Ishikawa (cell line): Measurements from ENCODE around the gene SYNE1.

Experiments used
- CEBPB ChIP-seq: IDR thresholded peaks from 2 replicates; pipeline ENCODE4 v1.6.1; 2012
- CREB1 ChIP-seq: IDR thresholded peaks from 2 replicates; pipeline ENCODE4 v1.6.1; 2012; ENCODE audit warnings: low read depth
- EGR1 ChIP-seq: IDR thresholded peaks from 2 replicates; pipeline ENCODE4 v1.6.1; 2012
- EP300 ChIP-seq: IDR thresholded peaks from 2 replicates; pipeline ENCODE4 v1.6.1; 2012; ENCODE audit warnings: borderline replicate concordance
- FOXM1 ChIP-seq: IDR thresholded peaks from 2 replicates; pipeline ENCODE4 v1.6.1; 2012; ENCODE audit warnings: low read depth, borderline replicate concordance
- MAX ChIP-seq: IDR thresholded peaks from 2 replicates; pipeline ENCODE4 v1.6.1; 2012
- NFIC ChIP-seq: IDR thresholded peaks from 2 replicates; pipeline ENCODE4 v1.6.1; 2012
- RAD21 ChIP-seq: IDR thresholded peaks from 2 replicates; pipeline ENCODE4 v1.6.1; 2012; ENCODE audit warnings: low read depth
- REST ChIP-seq: IDR thresholded peaks from 2 replicates; pipeline ENCODE4 v1.6.1; 2012; ENCODE audit warnings: low read depth, mild to moderate bottlenecking
- TAF1 ChIP-seq: IDR thresholded peaks from 2 replicates; pipeline ENCODE4 v1.6.1; 2012; ENCODE audit warnings: low read depth, mild to moderate bottlenecking
- TEAD4 ChIP-seq: IDR thresholded peaks from 2 replicates; pipeline ENCODE4 v1.6.1; 2012
- USF1 ChIP-seq: IDR thresholded peaks from 2 replicates; pipeline ENCODE4 v1.6.1; 2012
- YY1 ChIP-seq: IDR thresholded peaks from 2 replicates; pipeline ENCODE4 v1.6.1; 2012; ENCODE audit warnings: low read depth
- ZBTB7A ChIP-seq: IDR thresholded peaks from 2 replicates; pipeline ENCODE4 v1.6.1; 2012; ENCODE audit warnings: low read depth

GRCh38 chr6:152573762-152574161 lies 63.4 kb downstream of the SYNE1 start:
- TF ChIP-seq RAD21 (no peak), CEBPB (no peak), TEAD4 (no peak), USF1 (no peak), NFIC (no peak), EP300 (no peak), YY1 (no peak), MAX (no peak), TAF1 (no peak), REST (no peak), FOXM1 (no peak), ZBTB7A (no peak), CREB1 (no peak), EGR1 (no peak)
